GM23338 (cell line): Measurements from ENCODE around the gene VIL1. TPM values are rescaled to one million over a fixed set of nuclear protein-coding genes. Genes with fewer than 3 reads are reported as not detected.
A peak's percentile ranks its signal among the peaks of the same experiment; 100 is the strongest.

Experiments
- ATAC-seq: fragments of 200-7000 bp; cut with Tn5 transposase; 3 replicates; pipeline ENCODE4 v1.9.1; 2020
- DNase-seq: peaks from one replicate; pipeline ENCODE4 v3.0.0-alpha.2; 2015; ENCODE audit warnings: low spot score
- H2AFZ ChIP-seq: fragments of 200-600 bp; sonication (generic); 2 replicates; pipeline ENCODE4 v1.8.0; 2016; ENCODE audit warnings: antibody characterized with exemption, mild to moderate bottlenecking, moderate library complexity
- H3F3A ChIP-seq: fragments of 200-600 bp; sonication (generic); replicated peaks from 2 replicates; pipeline ENCODE4 v1.8.0; 2017; ENCODE audit warnings: antibody characterized with exemption, mixed run types, low read depth
- H3K27ac ChIP-seq: fragments of 200-600 bp; sonication (generic); 2 replicates; pipeline ENCODE4 v1.6.1; 2016; ENCODE audit warnings: low read depth
- H3K27me3 ChIP-seq: fragments of 200-600 bp; sonication (generic); 2 replicates; pipeline ENCODE4 v1.8.0; 2016; ENCODE audit warnings: mild to moderate bottlenecking, mixed run types, moderate library complexity; ENCODE audit not compliant: insufficient read depth
- H3K36me3 ChIP-seq: fragments of 200-600 bp; sonication (generic); 2 replicates; pipeline ENCODE4 v1.8.0; 2016; ENCODE audit warnings: mild to moderate bottlenecking; ENCODE audit not compliant: insufficient read depth
- H3K4me1 ChIP-seq: fragments of 200-600 bp; sonication (generic); 2 replicates; pipeline ENCODE4 v1.8.0; 2016; ENCODE audit warnings: mild to moderate bottlenecking, moderate library complexity; ENCODE audit not compliant: insufficient read depth
- H3K4me2 ChIP-seq: fragments of 200-600 bp; sonication (generic); 2 replicates; pipeline ENCODE4 v1.7.1; 2017; ENCODE audit warnings: mixed run types
- H3K4me3 ChIP-seq: fragments of 200-600 bp; sonication (generic); 2 replicates; pipeline ENCODE4 v1.6.1; 2016; ENCODE audit warnings: mixed run types
- H3K79me2 ChIP-seq: fragments of 200-600 bp; sonication (generic); replicated peaks from 2 replicates; pipeline ENCODE4 v1.8.0; 2017; ENCODE audit warnings: mild to moderate bottlenecking; ENCODE audit not compliant: insufficient read depth
- H3K9me2 ChIP-seq: fragments of 200-600 bp; sonication (generic); 2 replicates; pipeline ENCODE4 v1.8.0; 2017; ENCODE audit not compliant: insufficient read depth
- H4K20me1 ChIP-seq: fragments of 200-600 bp; sonication (generic); replicated peaks from 2 replicates; pipeline ENCODE4 v1.8.0; 2017; ENCODE audit warnings: mild to moderate bottlenecking; ENCODE audit not compliant: insufficient read depth
- H3K27ac Mint-ChIP-seq: 2 replicates; pipeline ENCODE4 v1.8.0; 2020; ENCODE audit warnings: inconsistent platforms, mild to moderate bottlenecking, moderate library complexity, mixed read lengths
- H3K27me3 Mint-ChIP-seq: 3 replicates; pipeline ENCODE4 v1.8.0; 2022; ENCODE audit warnings: low read depth, mild to moderate bottlenecking, moderate library complexity, mixed read lengths, inconsistent platforms; ENCODE audit not compliant: insufficient read depth, poor library complexity
- H3K36me3 Mint-ChIP-seq: 3 replicates; pipeline ENCODE4 v1.8.0; 2021; ENCODE audit warnings: low read depth, mild to moderate bottlenecking, inconsistent platforms, moderate library complexity, mixed read lengths
- H3K4me1 Mint-ChIP-seq: 3 replicates; pipeline ENCODE4 v1.8.0; 2020; ENCODE audit warnings: mild to moderate bottlenecking, inconsistent platforms, mixed read lengths
- H3K4me3 Mint-ChIP-seq: 3 replicates; pipeline ENCODE4 v1.8.0; 2021; ENCODE audit warnings: moderate library complexity, mild to moderate bottlenecking, inconsistent platforms, mixed read lengths
- H3K9me3 Mint-ChIP-seq: 3 replicates; pipeline ENCODE4 v1.8.0; 2020; ENCODE audit warnings: moderate library complexity, mild to moderate bottlenecking, inconsistent platforms, mixed read lengths
- CREB1 ChIP-seq: fragments of 250-450 bp; sonication (Bioruptor Pico); IDR thresholded peaks from 2 replicates; pipeline ENCODE4 v1.5.0; 2020; ENCODE audit warnings: low read depth, mild to moderate bottlenecking, moderate library complexity
- CTCF ChIP-seq, 2 experiments: fragments of 200-600 bp in 1 of 2; sonication (generic) in 1 of 2; conservative IDR thresholded peaks; 2 replicates each; pipeline versions ENCODE4 v1.5.1 to v1.6.1; 2016 to 2017; ENCODE audit warnings: antibody characterized with exemption in 2 of 2, low read depth in 2 of 2, mild to moderate bottlenecking in 2 of 2, moderate library complexity in 1 of 2
- ETS1 ChIP-seq: IDR thresholded peaks from 2 replicates; pipeline ENCODE4 v1.6.1; 2016; ENCODE audit warnings: antibody characterized with exemption
- EZH2 ChIP-seq: fragments of 200-600 bp; sonication (generic); IDR thresholded peaks from one replicate; pipeline ENCODE4 v1.8.0; 2017; ENCODE audit warnings: antibody characterized with exemption, mild to moderate bottlenecking, low read depth; ENCODE audit not compliant: unreplicated experiment
- EZH2phosphoT487 ChIP-seq: fragments of 200-600 bp; sonication (generic); IDR thresholded peaks from one replicate; pipeline ENCODE4 v1.8.1; 2018; ENCODE audit warnings: antibody characterized with exemption; ENCODE audit not compliant: unreplicated experiment
- JUNB ChIP-seq: IDR thresholded peaks from one replicate; pipeline ENCODE4 v1.6.1; 2016; ENCODE audit warnings: antibody characterized with exemption; ENCODE audit not compliant: unreplicated experiment
- NANOG ChIP-seq: IDR thresholded peaks from 2 replicates; pipeline ENCODE4 v1.6.1; 2016; ENCODE audit warnings: antibody characterized with exemption, borderline replicate concordance
- POLR2AphosphoS5 ChIP-seq: IDR thresholded peaks from 2 replicates; pipeline ENCODE4 v1.6.1; 2016; ENCODE audit warnings: antibody characterized with exemption, low read depth
- REST ChIP-seq: IDR thresholded peaks from one replicate; pipeline ENCODE4 v1.6.1; 2018; ENCODE audit warnings: antibody characterized with exemption; ENCODE audit not compliant: unreplicated experiment
- STAT1 ChIP-seq: IDR thresholded peaks from one replicate; pipeline ENCODE4 v1.6.1; 2016; ENCODE audit warnings: antibody characterized with exemption; ENCODE audit not compliant: unreplicated experiment
- ZNF114 ChIP-seq: fragments of 250-450 bp; sonication (Bioruptor Pico); IDR thresholded peaks from 2 replicates; pipeline ENCODE4 v1.5.0; 2020; ENCODE audit warnings: mild to moderate bottlenecking, moderate library complexity
- ZNF331 ChIP-seq: fragments of 250-450 bp; sonication (Bioruptor Pico); IDR thresholded peaks from 2 replicates; pipeline ENCODE4 v1.5.0; 2020; ENCODE audit warnings: low read depth, mild to moderate bottlenecking, moderate library complexity
- polyA plus RNA-seq: library from polyadenylated mRNA; unstranded; fragments of >200 nt; fragmentation: Nextera tagmentation; extraction: Ambion mirVana; gene quantifications from 2 replicates; pipeline ENCODE4 v1.2.1, GENCODE V29; 2016
- total RNA-seq: library from RNA; depleted of rRNA; stranded (reverse); fragments of >200 nt; shearing (Covaris generic); gene quantifications from 2 replicates; pipeline ENCODE4 v1.2.3, GENCODE V29; 2014

Gene VIL1
- total and polyA plus RNA-seq, 2 experiments from 2014 or later, result 3.5 to 5.9 TPM

- no peaks in the 10 kb centered on the region for H4K20me1 ChIP-seq
- H3K27ac ChIP-seq, result no peak overlapping the region
- H3K4me3 ChIP-seq, result no peak overlapping the region
- no peaks in the 10 kb centered on the region for H3K9me3 Mint-ChIP-seq
- H3K27me3 Mint-ChIP-seq, result peaks cover 26% of the 10 kb centered on the region
- peaks cover 9% of the 10 kb centered on the region; the same call in 1 of the 2 replicates for H3F3A ChIP-seq
- no peak overlapping the region for H3K27ac Mint-ChIP-seq
- H3K9me2 ChIP-seq, result no peaks in the 10 kb centered on the region
- H3K27me3 ChIP-seq, result peaks cover 23% of the 10 kb centered on the region
- TF ChIP-seq ZNF114 (CRISPR knock-in tag), result no peak
- H3K79me2 ChIP-seq, result no peaks in the 10 kb centered on the region
- no peaks in the 10 kb centered on the region for H3K36me3 ChIP-seq
- peaks cover 5% of the 10 kb centered on the region; the same call in 2 of the 3 replicates for H3K4me1 Mint-ChIP-seq
- no peak overlapping the region for H3K4me2 ChIP-seq
- ATAC-seq (no peak), DNase-seq (no peak)
- no peak overlapping the region for H2AFZ ChIP-seq
- H3K4me3 Mint-ChIP-seq, result no peak overlapping the region
- no peaks in the 10 kb centered on the region for H3K36me3 Mint-ChIP-seq
- H3K4me1 ChIP-seq, result peaks cover 6% of the 10 kb centered on the region; the same call in 1 of the 2 replicates
Measured at GRCh38 chr2:218384975-218385374, 33.9 kb upstream of the VIL1 start.

- H3K36me3 Mint-ChIP-seq, result no peaks in the 10 kb centered on the region
- Histone ChIP-seq H3K79me2 (no peaks in the 10 kb centered on the region), H3F3A (peaks cover 9% of the 10 kb centered on the region; the same call in 1 of the 2 replicates), H3K27ac (no peak overlapping the region), H3K36me3 (no peaks in the 10 kb centered on the region), H3K4me2 (peak overlapping the region; percentile 97), H3K27me3 (peaks cover 23% of the 10 kb centered on the region), H4K20me1 (no peaks in the 10 kb centered on the region), H3K4me3 (peak overlapping the region; percentile 88), H2AFZ (peak overlapping the region; percentile 92), H3K4me1 (peaks cover 6% of the 10 kb centered on the region; the same call in 1 of the 2 replicates), H3K9me2 (no peaks in the 10 kb centered on the region)
- ATAC-seq (peak; percentile 65), DNase-seq (peak; percentile 62)
- no peaks in the 10 kb centered on the region for H3K9me3 Mint-ChIP-seq
- H3K4me1 Mint-ChIP-seq, result peaks cover 5% of the 10 kb centered on the region; the same call in 2 of the 3 replicates
- peak overlapping the region; percentile 85 for H3K4me3 Mint-ChIP-seq
- peaks cover 26% of the 10 kb centered on the region for H3K27me3 Mint-ChIP-seq
- no peak overlapping the region for H3K27ac Mint-ChIP-seq
- TF ChIP-seq EZH2phosphoT487 (no peak), ETS1 (no peak), REST (no peak), JUNB (no peak), ZNF114 (CRISPR knock-in tag) (no peak), CTCF (conservative IDR thresholded peaks at IDR 0.05; ENCODE audit: low read depth in 2 of 2) (no peak), NANOG (no peak), ZNF331 (CRISPR knock-in tag) (no peak), POLR2AphosphoS5 (no peak; the same call in 1 of the 2 replicates), CREB1 (CRISPR knock-in tag) (no peak), EZH2 (no peak), STAT1 (no peak)
Measured at GRCh38 chr2:218386505-218387368, 32.2 kb upstream of the VIL1 start.
